WTC11 (cell line): Measurements from ENCODE around the gene SMARCE1.

ENCODE experiments used
- CREB1 ChIP-seq: sonication (generic); formaldehyde crosslinking; IDR thresholded peaks from 2 replicates; pipeline ENCODE4 v1.8.0; 2023; ENCODE audit warnings: mild to moderate bottlenecking, missing genetic modification reagents
- CREM ChIP-seq: sonication (generic); formaldehyde crosslinking; IDR thresholded peaks from 2 replicates; pipeline ENCODE4 v1.8.1; 2022; ENCODE audit warnings: mild to moderate bottlenecking, missing genetic modification reagents, moderate library complexity
- CTCF ChIP-seq: fragments of 200-600 bp; IDR thresholded peaks from 2 replicates; pipeline ENCODE4 v1.8.0; 2022; ENCODE audit warnings: antibody characterized with exemption
- ETV6 ChIP-seq: sonication (generic); formaldehyde crosslinking; IDR thresholded peaks from 2 replicates; pipeline ENCODE4 v1.8.1; 2022; ENCODE audit warnings: mild to moderate bottlenecking, missing genetic modification reagents
- FOXP1 ChIP-seq: sonication (generic); formaldehyde crosslinking; IDR thresholded peaks from 2 replicates; pipeline ENCODE4 v1.8.0; 2022; ENCODE audit warnings: missing genetic modification reagents, mild to moderate bottlenecking, moderate library complexity, borderline replicate concordance
- MAX ChIP-seq: sonication (generic); formaldehyde crosslinking; IDR thresholded peaks from 2 replicates; pipeline ENCODE4 v1.8.0; 2022; ENCODE audit warnings: mild to moderate bottlenecking, missing genetic modification reagents
- NFYB ChIP-seq: sonication (generic); formaldehyde crosslinking; conservative IDR thresholded peaks from 2 replicates; pipeline ENCODE4 v1.8.0; 2022; ENCODE audit warnings: low read depth, missing genetic modification reagents
- NR3C1 ChIP-seq: sonication (generic); formaldehyde crosslinking; conservative IDR thresholded peaks from 2 replicates; pipeline ENCODE4 v1.8.1; 2023; ENCODE audit warnings: low read depth, mild to moderate bottlenecking, missing genetic modification reagents
- ZNF263 ChIP-seq: sonication (generic); formaldehyde crosslinking; IDR thresholded peaks from 2 replicates; pipeline ENCODE4 v1.8.1; 2022; ENCODE audit warnings: low read depth, mild to moderate bottlenecking, moderate library complexity, missing genetic modification reagents
- ZNF671 ChIP-seq: fragments of 250-450 bp; sonication (Bioruptor Pico); IDR thresholded peaks from 2 replicates; pipeline ENCODE4 v1.8.0; 2021; ENCODE audit warnings: mild to moderate bottlenecking
- TF ChIP-seq, protein P1 (sequence below): sonication (generic); formaldehyde crosslinking; IDR thresholded peaks from 2 replicates; pipeline ENCODE4 v1.8.1; 2022; ENCODE audit warnings: low read depth, missing genetic modification reagents, borderline replicate concordance
- TF ChIP-seq, protein P2 (sequence below): sonication (generic); formaldehyde crosslinking; conservative IDR thresholded peaks from 2 replicates; pipeline ENCODE4 v1.8.1; 2023; ENCODE audit warnings: mild to moderate bottlenecking, low read depth, missing genetic modification reagents, moderate library complexity
- TF ChIP-seq, protein P3 (sequence below): sonication (generic); formaldehyde crosslinking; IDR thresholded peaks from 2 replicates; pipeline ENCODE4 v1.8.1; 2022; ENCODE audit warnings: mild to moderate bottlenecking, missing genetic modification reagents, moderate library complexity, borderline replicate concordance

DNA sequence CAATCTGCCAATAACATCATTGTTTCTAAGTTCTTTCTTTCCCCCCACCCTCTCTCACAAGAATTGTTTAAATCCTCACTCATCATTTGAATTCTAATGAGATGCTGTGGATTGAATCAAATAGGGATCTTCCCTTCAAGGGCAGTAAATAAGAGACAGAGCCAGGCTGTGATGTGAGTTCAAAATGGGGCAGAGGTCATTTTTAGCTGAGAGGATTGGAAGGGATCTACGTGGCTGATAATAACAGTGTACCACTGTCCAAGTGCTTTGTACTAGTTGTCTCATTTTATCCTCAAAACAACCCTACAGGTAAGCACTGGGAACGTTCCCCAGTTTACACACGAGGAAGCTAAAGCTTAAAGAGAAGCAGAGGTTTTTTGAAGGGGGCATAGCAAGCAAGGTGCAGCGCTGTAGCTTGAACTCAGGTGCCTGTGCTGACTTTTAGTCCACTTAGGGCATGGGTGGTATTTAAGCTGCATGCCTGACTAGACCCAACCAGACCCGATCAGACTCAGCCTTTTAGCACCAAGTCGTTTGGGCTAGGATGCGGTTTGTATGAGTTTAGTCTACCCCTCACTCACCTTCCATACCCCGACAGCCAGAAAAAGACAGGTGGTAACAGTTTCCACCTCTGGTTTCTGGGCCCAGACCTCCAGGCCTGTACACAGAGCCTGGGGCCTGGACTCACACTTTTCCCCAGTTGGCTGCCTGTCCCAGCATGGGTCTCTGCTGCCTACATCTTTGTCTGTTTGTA is 43.1 kb downstream of the SMARCE1 start:
- TF ChIP-seq CTCF: no peak
- TF ChIP-seq NR3C1: no peak
- no peak for TF ChIP-seq CREM (CRISPR knock-in tag)
- TF ChIP-seq MAX (CRISPR knock-in tag): no peak
- TF ChIP-seq, protein P1, sequence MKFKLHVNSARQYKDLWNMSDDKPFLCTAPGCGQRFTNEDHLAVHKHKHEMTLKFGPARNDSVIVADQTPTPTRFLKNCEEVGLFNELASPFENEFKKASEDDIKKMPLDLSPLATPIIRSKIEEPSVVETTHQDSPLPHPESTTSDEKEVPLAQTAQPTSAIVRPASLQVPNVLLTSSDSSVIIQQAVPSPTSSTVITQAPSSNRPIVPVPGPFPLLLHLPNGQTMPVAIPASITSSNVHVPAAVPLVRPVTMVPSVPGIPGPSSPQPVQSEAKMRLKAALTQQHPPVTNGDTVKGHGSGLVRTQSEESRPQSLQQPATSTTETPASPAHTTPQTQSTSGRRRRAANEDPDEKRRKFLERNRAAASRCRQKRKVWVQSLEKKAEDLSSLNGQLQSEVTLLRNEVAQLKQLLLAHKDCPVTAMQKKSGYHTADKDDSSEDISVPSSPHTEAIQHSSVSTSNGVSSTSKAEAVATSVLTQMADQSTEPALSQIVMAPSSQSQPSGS (CRISPR knock-in tag): no peak
- TF ChIP-seq, protein P2, sequence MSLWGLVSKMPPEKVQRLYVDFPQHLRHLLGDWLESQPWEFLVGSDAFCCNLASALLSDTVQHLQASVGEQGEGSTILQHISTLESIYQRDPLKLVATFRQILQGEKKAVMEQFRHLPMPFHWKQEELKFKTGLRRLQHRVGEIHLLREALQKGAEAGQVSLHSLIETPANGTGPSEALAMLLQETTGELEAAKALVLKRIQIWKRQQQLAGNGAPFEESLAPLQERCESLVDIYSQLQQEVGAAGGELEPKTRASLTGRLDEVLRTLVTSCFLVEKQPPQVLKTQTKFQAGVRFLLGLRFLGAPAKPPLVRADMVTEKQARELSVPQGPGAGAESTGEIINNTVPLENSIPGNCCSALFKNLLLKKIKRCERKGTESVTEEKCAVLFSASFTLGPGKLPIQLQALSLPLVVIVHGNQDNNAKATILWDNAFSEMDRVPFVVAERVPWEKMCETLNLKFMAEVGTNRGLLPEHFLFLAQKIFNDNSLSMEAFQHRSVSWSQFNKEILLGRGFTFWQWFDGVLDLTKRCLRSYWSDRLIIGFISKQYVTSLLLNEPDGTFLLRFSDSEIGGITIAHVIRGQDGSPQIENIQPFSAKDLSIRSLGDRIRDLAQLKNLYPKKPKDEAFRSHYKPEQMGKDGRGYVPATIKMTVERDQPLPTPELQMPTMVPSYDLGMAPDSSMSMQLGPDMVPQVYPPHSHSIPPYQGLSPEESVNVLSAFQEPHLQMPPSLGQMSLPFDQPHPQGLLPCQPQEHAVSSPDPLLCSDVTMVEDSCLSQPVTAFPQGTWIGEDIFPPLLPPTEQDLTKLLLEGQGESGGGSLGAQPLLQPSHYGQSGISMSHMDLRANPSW (CRISPR knock-in tag): no peak
- TF ChIP-seq ZNF671 (CRISPR knock-in tag): no peak
- TF ChIP-seq FOXP1 (CRISPR knock-in tag): no peak
- TF ChIP-seq, protein P3, sequence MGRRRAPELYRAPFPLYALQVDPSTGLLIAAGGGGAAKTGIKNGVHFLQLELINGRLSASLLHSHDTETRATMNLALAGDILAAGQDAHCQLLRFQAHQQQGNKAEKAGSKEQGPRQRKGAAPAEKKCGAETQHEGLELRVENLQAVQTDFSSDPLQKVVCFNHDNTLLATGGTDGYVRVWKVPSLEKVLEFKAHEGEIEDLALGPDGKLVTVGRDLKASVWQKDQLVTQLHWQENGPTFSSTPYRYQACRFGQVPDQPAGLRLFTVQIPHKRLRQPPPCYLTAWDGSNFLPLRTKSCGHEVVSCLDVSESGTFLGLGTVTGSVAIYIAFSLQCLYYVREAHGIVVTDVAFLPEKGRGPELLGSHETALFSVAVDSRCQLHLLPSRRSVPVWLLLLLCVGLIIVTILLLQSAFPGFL: no peak
- TF ChIP-seq NFYB: no peak
- TF ChIP-seq ETV6 (CRISPR knock-in tag): no peak
- TF ChIP-seq CREB1 (CRISPR knock-in tag): no peak
- no peak for TF ChIP-seq ZNF263 (CRISPR knock-in tag)
